Epithelial cell of proximal tubule (primary cell): ENCODE measurements around the gene PIWIL4. TPM values are rescaled to one million over a fixed set of nuclear protein-coding genes. Genes with fewer than 3 reads are reported as not detected.

Source experiments
- DNase-seq: peaks from one replicate; pipeline ENCODE4 v3.0.0-alpha.2; 2011; ENCODE audit warnings: low read depth
- H3K4me3 ChIP-seq: 2 replicates; pipeline ENCODE4 v1.5.1; 2011; ENCODE audit warnings: low read depth, mild to moderate bottlenecking, low read length
- CTCF ChIP-seq: conservative IDR thresholded peaks from 2 replicates; pipeline ENCODE4 v1.5.1; 2012; ENCODE audit warnings: low read depth, mild to moderate bottlenecking, low read length
- total RNA-seq: library from RNA; depleted of rRNA; stranded (reverse); fragments of >200 nt; gene quantifications from 2 replicates; pipeline ENCODE4 v1.2.3, GENCODE V29; 2015

PIWIL4 gene
- total RNA-seq, 1 donor from 2014 or later = 1.2 TPM

GRCh38 chr11:94665116-94665659 is 98.0 kb downstream of the PIWIL4 start:
- no peak for DNase-seq
- no peak overlapping the region for H3K4me3 ChIP-seq
- no peak for TF ChIP-seq CTCF

- no peak for TF ChIP-seq CTCF
- no peak for DNase-seq
- H3K4me3 ChIP-seq = no peak overlapping the region
Observed at GRCh38 chr11:94666792-94667721, 99.9 kb downstream of the PIWIL4 start.

GRCh38 chr11:94668212-94668793 is 101.1 kb downstream of the PIWIL4 start:
- TF ChIP-seq CTCF = no peak
- H3K4me3 ChIP-seq = no peak overlapping the region
- DNase-seq = no peak

GRCh38 chr11:94669023-94669422 is 101.9 kb downstream of the PIWIL4 start:
- TF ChIP-seq CTCF = no peak
- no peak overlapping the region for H3K4me3 ChIP-seq
- DNase-seq = no peak

Other genes with a start within 250 kb of the PIWIL4 start
- gene GPR83, start 165.9 kb upstream of the PIWIL4 start, total RNA-seq = 0.07 and 0.12 TPM in 2 replicates
- gene MRE11, start 73.5 kb upstream of the PIWIL4 start, total RNA-seq = 13.7 and 17.3 TPM in 2 replicates
- gene ANKRD49, start 73.4 kb upstream of the PIWIL4 start, total RNA-seq = 7.2 and 16.2 TPM in 2 replicates
- not detected in 2 replicates for gene C11orf97, start 54.9 kb upstream of the PIWIL4 start, total RNA-seq
- 7.2 and 10.6 TPM in 2 replicates for gene FUT4, start 23.4 kb upstream of the PIWIL4 start, total RNA-seq
- gene AMOTL1, start 201.0 kb downstream of the PIWIL4 start, total RNA-seq = 26.0 and 31.8 TPM in 2 replicates